Measurements from ENCODE around the gene CDH13. TPM values are rescaled to one million over a fixed set of nuclear protein-coding genes. Genes with fewer than 3 reads are reported as not detected.

The CDH13 gene
- total RNA-seq, 1 donor from 2014 or later, result 14.3 TPM

GRCh38 chr16:82657786-82658185 lies 31.0 kb downstream of the CDH13 start:
- H3K9me3 ChIP-seq, result no peaks in the 10 kb centered on the region
- ATAC-seq (no peak), DNase-seq (no peak)
- no peak overlapping the region for H3K4me3 ChIP-seq
- H3K4me1 ChIP-seq, result peaks cover 9% of the 10 kb centered on the region
- intact Hi-C loops (cut with DNase I), result no loop called here
- H3K27me3 ChIP-seq (ENCODE audit: low read depth), result no peaks in the 10 kb centered on the region
- no peak for TF ChIP-seq CTCF (IDR thresholded peaks at IDR 0.05)
- H3K27ac ChIP-seq, result no peak overlapping the region
- H3K36me3 ChIP-seq, result no peaks in the 10 kb centered on the region

- no peaks in the 10 kb centered on the region for H3K27me3 ChIP-seq (ENCODE audit: low read depth)
- intact Hi-C loops (cut with DNase I), result no loop called here
Observed at GRCh38 chr16:82658796-82659195, 32.0 kb downstream of the CDH13 start.

GRCh38 chr16:82660075-82660645 lies 33.4 kb downstream of the CDH13 start:
- H3K9me3 ChIP-seq, result no peaks in the 10 kb centered on the region
- intact Hi-C loops (cut with DNase I), result no loop called here
- ATAC-seq, result no peak
- H3K4me1 ChIP-seq, result no peaks in the 10 kb centered on the region
- no peaks in the 10 kb centered on the region for H3K27me3 ChIP-seq (ENCODE audit: low read depth)
- H3K27ac ChIP-seq, result no peak overlapping the region
- H3K4me3 ChIP-seq, result no peak overlapping the region
- TF ChIP-seq CTCF (IDR thresholded peaks at IDR 0.05), result no peak
- no peaks in the 10 kb centered on the region for H3K36me3 ChIP-seq
- DNase-seq, result no peak

More at GRCh38 chr16:82658796-82659195, 32.0 kb downstream of the CDH13 start:
- Histone ChIP-seq H3K27ac (no peak overlapping the region), H3K36me3 (no peaks in the 10 kb centered on the region), H3K4me1 (no peaks in the 10 kb centered on the region), H3K4me3 (no peak overlapping the region), H3K9me3 (no peaks in the 10 kb centered on the region)
- ATAC-seq (no peak), DNase-seq (no peak)
- no peak for TF ChIP-seq CTCF (IDR thresholded peaks at IDR 0.05)

- intact Hi-C loops (cut with DNase I), result no loop called here
- H3K4me1 ChIP-seq, result no peaks in the 10 kb centered on the region
- no peaks in the 10 kb centered on the region for H3K36me3 ChIP-seq
- H3K27me3 ChIP-seq (ENCODE audit: low read depth), result no peaks in the 10 kb centered on the region
- H3K9me3 ChIP-seq, result no peaks in the 10 kb centered on the region
- H3K27ac ChIP-seq, result no peak overlapping the region
- H3K4me3 ChIP-seq, result no peak overlapping the region
- DNase-seq (no peak), ATAC-seq (no peak)
- TF ChIP-seq CTCF (IDR thresholded peaks at IDR 0.05), result no peak
Observed at GRCh38 chr16:82660966-82661365, 34.2 kb downstream of the CDH13 start.

GRCh38 chr16:82664181-82664580 lies 37.4 kb downstream of the CDH13 start:
- H3K4me1 ChIP-seq, result no peaks in the 10 kb centered on the region
- no peaks in the 10 kb centered on the region for H3K27me3 ChIP-seq (ENCODE audit: low read depth)
- no peak for ATAC-seq
- no peaks in the 10 kb centered on the region for H3K36me3 ChIP-seq
- DNase-seq, result no peak
- no peak for TF ChIP-seq CTCF (IDR thresholded peaks at IDR 0.05)
- no peak overlapping the region for H3K27ac ChIP-seq
- H3K9me3 ChIP-seq, result no peaks in the 10 kb centered on the region
- intact Hi-C loops (cut with DNase I), result no loop called here
- no peak overlapping the region for H3K4me3 ChIP-seq
